ENCODE measurements around the gene CYP46A1.

Gene CYP46A1

DNA sequence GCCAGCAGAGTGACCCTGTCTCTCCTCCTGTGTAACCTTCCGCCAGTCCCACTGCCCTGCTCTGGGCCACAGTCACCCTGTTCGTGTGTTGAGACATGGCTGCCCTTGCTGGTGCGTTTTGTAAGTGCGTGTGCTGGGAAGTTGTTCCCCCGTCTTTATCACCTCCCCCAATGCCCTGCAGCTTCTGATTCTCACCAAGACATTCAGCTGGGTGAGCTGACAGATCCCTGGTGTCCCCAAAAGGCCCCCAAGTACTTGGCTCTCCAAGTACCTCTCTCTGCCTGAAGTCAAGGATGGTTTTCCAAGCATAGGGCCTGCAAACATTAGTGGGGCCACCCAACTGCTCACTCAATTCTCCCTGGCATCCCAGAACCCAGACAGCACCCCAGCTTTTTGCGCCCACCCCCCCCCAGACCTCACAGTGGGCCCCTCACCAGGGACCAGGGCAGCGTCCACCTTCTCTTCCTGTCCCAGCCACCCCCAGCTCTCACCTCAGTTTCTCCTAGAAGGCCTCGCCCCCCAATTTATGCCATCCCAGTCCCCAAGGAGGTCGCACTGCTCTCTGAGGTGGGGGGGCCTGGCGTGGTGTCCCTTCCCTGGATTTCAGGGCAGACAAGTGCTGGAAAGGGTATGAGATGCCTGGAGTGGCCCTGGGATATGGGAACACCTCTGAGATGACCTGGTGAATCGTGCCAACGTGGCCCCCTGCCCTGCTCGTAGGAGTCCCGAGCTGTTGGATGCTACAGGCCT is 57.3 kb downstream of the CYP46A1 start:
- H3K9ac ChIP-seq (ENCODE audit: low read length) = no peak overlapping the region
- H3K27ac ChIP-seq (ENCODE audit: low read depth, low read length) = no peak overlapping the region
- no peaks in the 10 kb centered on the region for H3K36me3 ChIP-seq (ENCODE audit: control insufficient read depth, insufficient read depth, low read length)
- peaks cover 35% of the 10 kb centered on the region for H3K4me1 ChIP-seq (ENCODE audit: control insufficient read depth, insufficient read depth, low read length)
- no peak overlapping the region for H3K4me3 ChIP-seq (ENCODE audit: low read depth, low read length)
- H3K27me3 ChIP-seq (ENCODE audit: control insufficient read depth, insufficient read depth, low read length) = no peaks in the 10 kb centered on the region
- no peaks in the 10 kb centered on the region for H3K9me3 ChIP-seq (ENCODE audit: control insufficient read depth, insufficient read depth, low read depth, low read length)

DNA sequence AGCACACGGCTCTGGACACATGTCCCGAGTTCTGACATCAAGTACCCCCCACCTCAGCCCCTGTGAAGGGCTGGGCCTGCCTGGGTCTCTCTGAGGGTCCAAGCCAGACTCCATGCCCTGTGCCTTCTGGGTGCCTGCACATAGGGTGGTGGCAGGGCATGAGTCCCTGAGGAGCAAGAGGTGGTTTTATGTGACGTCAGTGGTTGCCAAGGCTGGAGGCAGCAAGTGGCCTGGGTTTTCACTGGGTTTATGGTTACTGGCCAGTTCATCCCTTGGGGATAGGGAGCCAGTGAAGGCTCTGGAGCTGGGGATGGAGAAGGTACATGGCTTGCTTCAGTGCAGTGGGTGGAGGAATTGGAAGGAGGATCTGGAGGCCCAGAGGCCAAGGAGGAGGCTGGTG is 58.0 kb downstream of the CYP46A1 start:
- Histone ChIP-seq H3K4me3 (ENCODE audit: low read depth, low read length) (no peak overlapping the region), H3K4me1 (ENCODE audit: control insufficient read depth, insufficient read depth, low read length) (peaks cover 39% of the 10 kb centered on the region), H3K27me3 (ENCODE audit: control insufficient read depth, insufficient read depth, low read length) (no peaks in the 10 kb centered on the region), H3K36me3 (ENCODE audit: control insufficient read depth, insufficient read depth, low read length) (no peaks in the 10 kb centered on the region), H3K27ac (ENCODE audit: low read depth, low read length) (no peak overlapping the region), H3K9ac (ENCODE audit: low read length) (no peak overlapping the region), H3K9me3 (ENCODE audit: control insufficient read depth, insufficient read depth, low read depth, low read length) (no peaks in the 10 kb centered on the region)

DNA sequence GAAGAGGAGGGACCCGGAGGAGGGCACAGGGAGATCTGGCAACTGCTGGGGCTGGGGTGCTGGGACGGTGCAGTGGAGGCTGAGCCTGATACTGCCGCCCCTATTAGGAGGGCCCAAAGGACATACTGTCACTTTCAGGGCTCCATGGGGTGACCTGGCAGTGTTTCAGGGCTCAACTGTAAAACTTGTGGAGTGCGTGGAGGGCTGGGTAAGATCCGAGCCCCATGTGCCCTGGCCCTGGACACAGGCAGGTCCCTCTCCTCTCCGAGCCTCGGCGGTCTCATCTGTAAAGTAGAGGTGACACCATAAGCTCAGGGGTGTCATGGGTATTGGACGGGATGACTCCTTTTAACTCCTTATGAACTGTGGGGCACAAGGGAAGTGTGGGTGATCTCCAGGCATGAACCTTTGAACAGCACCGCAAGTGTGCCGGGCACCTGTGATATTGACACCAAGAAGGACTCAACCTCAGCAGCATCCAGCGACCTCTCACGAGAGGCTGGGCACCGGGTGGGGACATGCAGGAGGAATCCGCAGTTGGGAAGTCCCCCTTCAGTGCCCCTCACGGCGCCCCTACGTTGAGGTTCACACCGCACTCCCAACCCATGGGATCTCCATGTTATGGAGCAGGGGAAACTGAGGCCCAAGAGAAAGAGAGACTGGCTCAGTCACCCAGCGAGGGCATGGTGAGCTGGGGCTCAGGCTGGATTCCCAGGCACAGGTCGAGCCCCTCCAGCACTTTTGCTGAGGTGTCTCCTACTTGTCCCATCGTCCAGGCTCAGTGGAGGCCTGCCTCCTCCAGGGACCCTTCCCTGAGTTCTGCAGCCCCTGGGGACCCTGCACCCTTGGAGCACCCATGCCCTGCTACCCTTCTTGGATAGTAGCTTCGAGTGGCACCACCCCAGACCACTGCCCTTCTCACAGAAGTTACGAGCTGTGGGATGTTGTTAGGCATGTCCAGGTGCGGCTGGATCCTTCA is 58.7 kb downstream of the CYP46A1 start:
- Histone ChIP-seq H3K36me3 (ENCODE audit: control insufficient read depth, insufficient read depth, low read length) (no peaks in the 10 kb centered on the region), H3K27ac (ENCODE audit: low read depth, low read length) (no peak overlapping the region), H3K9me3 (ENCODE audit: control insufficient read depth, insufficient read depth, low read depth, low read length) (no peaks in the 10 kb centered on the region), H3K9ac (ENCODE audit: low read length) (no peak overlapping the region), H3K4me1 (ENCODE audit: control insufficient read depth, insufficient read depth, low read length) (peaks cover 39% of the 10 kb centered on the region), H3K27me3 (ENCODE audit: control insufficient read depth, insufficient read depth, low read length) (no peaks in the 10 kb centered on the region), H3K4me3 (ENCODE audit: low read depth, low read length) (no peak overlapping the region)

DNA sequence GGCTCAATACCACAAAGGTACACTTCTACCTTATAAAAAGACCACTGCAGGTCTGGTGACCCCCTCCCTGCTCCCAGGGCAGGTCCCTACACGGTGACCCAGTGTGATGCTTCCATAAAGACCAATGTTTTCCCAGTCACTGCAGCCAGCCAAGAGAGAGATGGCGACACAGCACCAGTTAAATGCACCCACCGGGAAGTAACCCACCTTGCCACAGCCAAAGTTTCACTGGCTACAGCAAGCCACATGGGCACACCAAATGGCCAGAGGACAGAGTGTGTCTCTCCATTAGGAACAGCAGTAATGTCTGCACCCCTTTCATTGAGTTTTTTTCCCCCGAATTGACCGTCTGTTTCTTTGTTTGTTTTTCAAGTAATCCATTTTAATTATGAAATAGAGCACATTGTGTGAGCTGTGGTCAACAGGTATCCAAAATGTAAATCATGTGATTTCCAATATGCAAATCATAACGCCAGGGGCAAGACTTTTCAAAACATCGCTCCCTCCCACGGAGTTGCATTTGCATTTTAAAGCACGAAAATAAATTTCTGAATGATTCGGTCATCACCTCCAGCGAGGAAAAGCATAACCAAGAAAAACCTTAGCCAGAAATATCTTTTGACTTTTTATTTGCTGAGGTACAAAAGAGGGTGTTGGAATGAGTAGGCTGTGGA is 60.2 kb downstream of the CYP46A1 start:
- H3K9ac ChIP-seq (ENCODE audit: low read length) = peak overlapping the region; percentile 72
- no peaks in the 10 kb centered on the region for H3K36me3 ChIP-seq (ENCODE audit: control insufficient read depth, insufficient read depth, low read length)
- no peaks in the 10 kb centered on the region for H3K27me3 ChIP-seq (ENCODE audit: control insufficient read depth, insufficient read depth, low read length)
- H3K4me1 ChIP-seq (ENCODE audit: control insufficient read depth, insufficient read depth, low read length) = peaks cover 37% of the 10 kb centered on the region
- H3K4me3 ChIP-seq (ENCODE audit: low read depth, low read length) = peak overlapping the region; percentile 32
- H3K27ac ChIP-seq (ENCODE audit: low read depth, low read length) = peak overlapping the region; percentile 79; the same call in 1 of the 2 replicates
- no peaks in the 10 kb centered on the region for H3K9me3 ChIP-seq (ENCODE audit: control insufficient read depth, insufficient read depth, low read depth, low read length)

DNA sequence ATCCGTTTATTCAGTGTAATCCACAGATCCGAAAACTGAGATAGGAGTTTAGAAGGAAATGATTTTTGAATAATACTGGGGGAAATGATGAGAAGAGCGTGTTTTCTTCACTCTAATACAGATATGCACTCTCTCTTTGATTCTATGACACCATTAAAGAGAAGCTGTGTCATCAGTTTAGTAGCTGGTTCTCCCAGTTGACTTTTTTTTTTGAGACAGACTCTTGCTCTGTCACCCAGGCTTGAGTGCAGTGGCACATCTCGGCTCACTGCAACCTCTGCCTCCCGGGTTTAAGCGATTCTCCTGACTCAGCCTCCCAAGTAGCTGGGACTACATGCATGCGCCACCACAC is 60.8 kb downstream of the CYP46A1 start:
- no peaks in the 10 kb centered on the region for H3K36me3 ChIP-seq (ENCODE audit: control insufficient read depth, insufficient read depth, low read length)
- H3K4me1 ChIP-seq (ENCODE audit: control insufficient read depth, insufficient read depth, low read length) = peaks cover 36% of the 10 kb centered on the region
- peak overlapping the region; percentile 79; the same call in 1 of the 2 replicates for H3K27ac ChIP-seq (ENCODE audit: low read depth, low read length)
- no peaks in the 10 kb centered on the region for H3K9me3 ChIP-seq (ENCODE audit: control insufficient read depth, insufficient read depth, low read depth, low read length)
- no peak overlapping the region for H3K9ac ChIP-seq (ENCODE audit: low read length)
- H3K27me3 ChIP-seq (ENCODE audit: control insufficient read depth, insufficient read depth, low read length) = no peaks in the 10 kb centered on the region
- H3K4me3 ChIP-seq (ENCODE audit: low read depth, low read length) = peak overlapping the region; percentile 32

DNA sequence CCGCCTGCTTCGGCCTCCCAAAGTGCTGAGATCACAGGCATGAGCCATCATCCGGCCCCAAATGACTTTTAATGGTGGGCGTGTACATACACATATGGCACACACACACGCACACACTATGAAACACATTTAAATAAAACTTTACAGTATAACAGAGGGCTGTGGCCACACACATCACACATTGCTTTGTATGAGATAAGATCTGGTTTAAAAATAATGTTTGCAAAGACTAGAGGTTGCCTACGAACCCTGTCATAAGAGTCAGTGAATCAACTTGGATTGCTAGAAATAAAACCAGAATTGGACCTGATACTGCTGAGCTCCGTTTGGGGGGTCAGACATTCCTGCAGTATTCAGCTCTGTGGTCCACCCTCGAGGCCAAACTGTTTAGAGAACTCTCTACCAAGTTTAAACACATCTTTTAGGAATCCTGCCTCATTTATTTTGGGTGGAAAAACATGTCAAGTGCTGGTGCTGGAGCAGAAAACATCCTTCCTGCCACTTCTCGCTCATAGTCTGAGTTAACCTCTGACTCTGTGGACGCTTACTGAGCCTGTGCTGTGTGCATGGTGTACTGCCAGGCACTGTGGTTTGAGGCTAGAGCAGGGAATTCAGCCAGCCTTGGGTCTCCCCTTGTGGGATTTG is 61.3 kb downstream of the CYP46A1 start:
- H3K36me3 ChIP-seq (ENCODE audit: control insufficient read depth, insufficient read depth, low read length) = no peaks in the 10 kb centered on the region
- H3K4me1 ChIP-seq (ENCODE audit: control insufficient read depth, insufficient read depth, low read length) = peaks cover 36% of the 10 kb centered on the region
- H3K27me3 ChIP-seq (ENCODE audit: control insufficient read depth, insufficient read depth, low read length) = no peaks in the 10 kb centered on the region
- no peak overlapping the region for H3K4me3 ChIP-seq (ENCODE audit: low read depth, low read length)
- no peaks in the 10 kb centered on the region for H3K9me3 ChIP-seq (ENCODE audit: control insufficient read depth, insufficient read depth, low read depth, low read length)
- peak overlapping the region; percentile 79; the same call in 1 of the 2 replicates for H3K27ac ChIP-seq (ENCODE audit: low read depth, low read length)
- H3K9ac ChIP-seq (ENCODE audit: low read length) = no peak overlapping the region

DNA sequence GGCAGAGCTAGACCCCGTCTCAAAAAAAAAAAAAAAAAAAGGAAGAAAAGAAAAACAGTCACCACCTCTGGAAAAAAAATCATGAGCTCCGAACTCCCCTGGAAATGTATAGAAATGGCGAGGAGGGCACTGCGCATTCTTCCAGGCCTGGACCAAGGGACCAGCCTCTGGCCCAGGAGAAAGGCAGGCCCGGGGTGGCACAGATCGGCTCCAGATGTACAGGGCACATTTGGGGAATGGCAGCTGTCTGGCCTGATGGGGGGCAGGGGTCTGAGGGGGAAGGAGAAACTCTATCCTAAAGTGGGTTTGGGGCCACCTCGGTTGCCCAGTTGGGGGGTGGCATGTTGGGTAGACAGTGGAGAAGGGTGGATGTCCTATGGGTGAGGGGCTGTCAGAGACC is 63.1 kb downstream of the CYP46A1 start:
- Histone ChIP-seq H3K27me3 (ENCODE audit: control insufficient read depth, insufficient read depth, low read length) (no peaks in the 10 kb centered on the region), H3K4me3 (ENCODE audit: low read depth, low read length) (no peak overlapping the region), H3K4me1 (ENCODE audit: control insufficient read depth, insufficient read depth, low read length) (peaks cover 41% of the 10 kb centered on the region), H3K27ac (ENCODE audit: low read depth, low read length) (no peak overlapping the region), H3K9me3 (ENCODE audit: control insufficient read depth, insufficient read depth, low read depth, low read length) (no peaks in the 10 kb centered on the region), H3K9ac (ENCODE audit: low read length) (no peak overlapping the region), H3K36me3 (ENCODE audit: control insufficient read depth, insufficient read depth, low read length) (no peaks in the 10 kb centered on the region)

DNA sequence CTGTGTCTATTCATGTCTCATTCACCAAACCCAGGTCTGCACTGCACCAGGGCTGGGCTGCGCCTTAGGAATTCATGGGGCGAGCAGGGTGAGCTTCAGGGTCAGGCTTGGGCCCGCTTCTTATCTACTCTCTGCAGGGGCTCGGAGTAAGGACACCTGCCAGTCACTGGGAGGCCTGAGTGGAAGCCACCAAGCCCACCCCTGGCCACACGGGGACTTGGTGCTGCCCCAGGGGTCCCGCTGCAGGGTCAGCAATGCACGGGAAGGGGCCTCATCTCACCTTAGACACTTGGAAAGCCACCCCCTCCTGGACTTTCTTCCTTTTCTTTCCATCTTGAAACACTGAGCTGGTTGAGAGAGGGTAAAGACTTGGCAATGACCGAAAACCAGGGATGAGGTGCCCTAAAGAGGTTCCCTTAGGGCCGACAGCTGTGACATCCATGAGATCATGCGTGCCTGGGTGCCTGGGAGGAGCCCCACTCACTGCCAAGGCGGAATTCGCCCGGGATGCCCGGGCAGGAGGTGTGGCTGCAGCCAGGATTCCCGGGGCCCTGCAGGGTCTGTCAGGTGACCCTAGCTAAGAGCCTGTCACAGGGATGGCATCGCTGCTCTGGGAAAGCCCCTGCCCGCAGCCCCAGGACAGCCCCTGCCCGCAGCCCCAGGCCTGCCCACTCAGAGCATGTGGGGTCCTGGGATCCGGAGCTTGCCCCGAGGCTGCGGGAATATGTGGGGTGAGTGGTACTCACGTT is 63.7 kb downstream of the CYP46A1 start:
- no peak overlapping the region for H3K4me3 ChIP-seq (ENCODE audit: low read depth, low read length)
- peaks cover 47% of the 10 kb centered on the region for H3K4me1 ChIP-seq (ENCODE audit: control insufficient read depth, insufficient read depth, low read length)
- H3K27me3 ChIP-seq (ENCODE audit: control insufficient read depth, insufficient read depth, low read length) = no peaks in the 10 kb centered on the region
- no peaks in the 10 kb centered on the region for H3K9me3 ChIP-seq (ENCODE audit: control insufficient read depth, insufficient read depth, low read depth, low read length)
- no peaks in the 10 kb centered on the region for H3K36me3 ChIP-seq (ENCODE audit: control insufficient read depth, insufficient read depth, low read length)
- H3K9ac ChIP-seq (ENCODE audit: low read length) = no peak overlapping the region
- H3K27ac ChIP-seq (ENCODE audit: low read depth, low read length) = no peak overlapping the region

DNA sequence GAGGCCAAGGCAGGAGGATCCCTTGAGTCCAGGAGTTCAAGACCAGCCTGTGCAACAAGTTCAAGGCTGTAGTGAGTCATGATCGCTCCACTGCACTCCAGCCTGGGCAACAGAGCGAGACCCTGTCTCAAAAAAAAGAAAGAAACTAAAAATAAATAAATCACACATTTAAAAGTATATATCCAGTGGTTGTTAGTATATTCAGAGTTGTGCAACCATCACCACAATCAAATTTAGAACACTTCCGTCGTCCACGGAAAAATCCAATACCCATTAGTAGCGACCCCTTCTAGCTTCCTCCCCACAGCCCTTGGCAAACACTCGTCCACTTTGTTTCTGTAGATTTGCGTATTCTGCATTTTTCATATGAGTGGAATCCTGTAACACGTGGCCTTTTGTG is 64.4 kb downstream of the CYP46A1 start:
- Histone ChIP-seq H3K9me3 (ENCODE audit: control insufficient read depth, insufficient read depth, low read depth, low read length) (no peaks in the 10 kb centered on the region), H3K27ac (ENCODE audit: low read depth, low read length) (no peak overlapping the region), H3K4me3 (ENCODE audit: low read depth, low read length) (no peak overlapping the region), H3K27me3 (ENCODE audit: control insufficient read depth, insufficient read depth, low read length) (no peaks in the 10 kb centered on the region), H3K9ac (ENCODE audit: low read length) (no peak overlapping the region), H3K4me1 (ENCODE audit: control insufficient read depth, insufficient read depth, low read length) (peaks cover 47% of the 10 kb centered on the region), H3K36me3 (ENCODE audit: control insufficient read depth, insufficient read depth, low read length) (no peaks in the 10 kb centered on the region)

DNA sequence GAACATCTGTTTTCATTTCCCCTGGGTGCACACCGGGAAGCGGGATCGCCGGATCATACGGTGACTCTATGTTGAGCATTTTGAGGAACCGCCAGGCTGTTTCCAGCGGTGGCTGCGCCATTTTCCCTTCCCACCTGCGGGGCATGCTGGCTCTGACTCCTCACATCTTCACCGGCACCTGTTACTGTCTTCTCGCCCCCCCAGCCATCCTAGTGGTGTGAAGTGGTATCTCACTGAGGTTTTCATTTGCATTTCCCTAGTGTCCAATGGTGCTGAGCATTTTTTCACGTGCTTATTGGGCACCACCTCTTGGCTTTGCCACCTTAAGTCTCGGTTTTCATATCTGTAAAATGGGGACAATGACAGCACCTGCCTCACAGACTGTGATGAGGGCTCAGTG is 65.0 kb downstream of the CYP46A1 start:
- no peaks in the 10 kb centered on the region for H3K27me3 ChIP-seq (ENCODE audit: control insufficient read depth, insufficient read depth, low read length)
- H3K27ac ChIP-seq (ENCODE audit: low read depth, low read length) = no peak overlapping the region
- H3K4me1 ChIP-seq (ENCODE audit: control insufficient read depth, insufficient read depth, low read length) = peaks cover 45% of the 10 kb centered on the region
- no peak overlapping the region for H3K4me3 ChIP-seq (ENCODE audit: low read depth, low read length)
- H3K36me3 ChIP-seq (ENCODE audit: control insufficient read depth, insufficient read depth, low read length) = no peaks in the 10 kb centered on the region
- no peak overlapping the region for H3K9ac ChIP-seq (ENCODE audit: low read length)
- H3K9me3 ChIP-seq (ENCODE audit: control insufficient read depth, insufficient read depth, low read depth, low read length) = no peaks in the 10 kb centered on the region
